ENCODE data around the gene IPCEF1.

IPCEF1 gene

GRCh38 chr6:154156135-154156896 is 200.3 kb downstream of the IPCEF1 start:
- peak; percentile 49 for DNase-seq

GRCh38 chr6:154154389-154154967 is 202.1 kb downstream of the IPCEF1 start:
- DNase-seq, result peak; percentile 61

- DNase-seq, result no peak
These were observed 212.8 kb downstream of the IPCEF1 start for GRCh38 chr6:154143753-154144152.

GRCh38 chr6:154140743-154141142 is 215.9 kb downstream of the IPCEF1 start:
- no peak for DNase-seq

DNA sequence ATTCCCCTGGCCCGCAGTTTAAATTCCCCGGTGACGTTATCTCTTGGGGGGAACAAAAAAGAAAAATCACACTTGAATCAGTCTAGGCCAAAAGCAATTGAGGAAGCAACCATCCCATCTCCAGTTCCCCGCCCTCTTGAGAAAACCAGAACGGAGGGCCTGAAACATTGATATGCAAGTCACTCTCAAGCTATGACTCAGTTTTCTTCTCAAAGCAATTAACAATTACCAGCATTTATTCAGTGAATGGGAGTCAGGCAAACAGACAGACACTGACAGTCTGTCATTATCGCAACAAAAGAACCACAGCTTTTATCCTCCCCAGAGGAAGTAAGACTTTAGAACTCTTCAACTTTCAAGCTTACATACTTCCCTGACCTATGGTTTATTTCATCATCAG is 216.7 kb downstream of the IPCEF1 start:
- DNase-seq, result no peak

- no peak for DNase-seq
These were observed 217.8 kb downstream of the IPCEF1 start for GRCh38 chr6:154138793-154139192.

- no peak for DNase-seq
These were observed 222.0 kb downstream of the IPCEF1 start for GRCh38 chr6:154134471-154135147.

- no peak for DNase-seq
These were observed 228.9 kb downstream of the IPCEF1 start for GRCh38 chr6:154127657-154128056.

GRCh38 chr6:154125421-154125820 is 231.2 kb downstream of the IPCEF1 start:
- no peak for DNase-seq

- no peak for DNase-seq
These were observed 233.2 kb downstream of the IPCEF1 start for GRCh38 chr6:154123155-154123956.

- DNase-seq, result no peak
These were observed 234.2 kb downstream of the IPCEF1 start for GRCh38 chr6:154122195-154122925.

- no peak for DNase-seq
These were observed 239.1 kb downstream of the IPCEF1 start for GRCh38 chr6:154117485-154117884.

DNA sequence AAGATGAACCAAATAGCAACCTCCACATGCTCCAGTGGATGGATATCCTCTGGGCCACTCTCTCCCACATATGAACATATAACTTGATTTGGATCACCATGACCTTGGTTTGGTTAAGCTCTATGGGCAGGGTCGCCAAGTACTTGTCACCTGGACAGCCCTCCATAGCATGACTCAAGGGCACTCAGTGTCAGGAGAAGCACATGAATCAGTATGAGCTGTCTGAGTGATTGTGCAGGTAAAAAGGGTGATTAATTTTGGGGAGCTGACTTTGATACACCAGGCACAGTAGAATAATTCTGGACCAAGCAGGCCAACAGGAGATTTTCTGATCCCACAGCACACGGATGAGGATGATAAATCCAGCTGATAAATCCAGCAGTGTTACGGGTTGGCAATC is 243.2 kb downstream of the IPCEF1 start:
- no peak for DNase-seq

- no peak for DNase-seq
These were observed 244.3 kb downstream of the IPCEF1 start for GRCh38 chr6:154112181-154112809.

DNA sequence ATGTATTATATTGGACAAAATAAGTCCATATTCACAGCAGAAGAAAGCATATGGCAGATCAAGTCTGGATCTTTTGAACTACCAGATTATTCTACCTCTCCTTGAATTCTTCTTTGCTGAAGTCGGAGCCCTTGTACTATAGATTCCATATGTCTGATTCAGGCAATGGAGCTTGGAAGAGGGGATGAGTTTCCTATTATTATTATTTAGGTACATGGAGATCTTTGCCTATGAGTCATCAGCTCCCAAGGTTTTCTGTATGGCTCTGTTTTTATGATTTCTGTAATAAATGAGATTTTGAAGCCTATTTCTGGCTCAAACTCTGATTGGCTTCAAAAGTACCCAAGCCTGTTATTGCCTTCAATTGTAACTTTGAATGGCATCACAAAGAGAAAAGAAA is 245.6 kb downstream of the IPCEF1 start:
- no peak for DNase-seq

DNA sequence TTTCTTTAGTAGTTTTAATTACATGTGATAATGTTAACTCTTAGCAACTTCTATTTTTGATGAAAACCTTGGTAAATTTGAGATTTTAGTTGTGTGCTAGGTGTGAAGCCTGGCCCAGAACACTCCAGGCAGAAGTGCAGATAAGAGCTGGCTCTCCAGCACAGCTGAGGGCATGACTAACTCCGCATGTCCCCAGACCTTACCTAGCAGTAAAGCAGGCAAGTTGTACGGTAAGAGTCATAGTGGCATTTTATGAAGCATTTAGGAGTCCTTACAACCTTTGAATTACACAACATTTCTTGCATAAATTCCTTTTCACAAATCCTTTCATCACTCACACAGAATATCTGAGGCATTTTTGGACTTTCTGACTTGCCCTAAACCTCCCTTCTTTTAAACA is 250.4 kb downstream of the IPCEF1 start:
- DNase-seq, result no peak

Measured in fibroblast of upper back skin (primary cell).